Measurements from ENCODE around the gene INPP4A.

INPP4A gene

DNA sequence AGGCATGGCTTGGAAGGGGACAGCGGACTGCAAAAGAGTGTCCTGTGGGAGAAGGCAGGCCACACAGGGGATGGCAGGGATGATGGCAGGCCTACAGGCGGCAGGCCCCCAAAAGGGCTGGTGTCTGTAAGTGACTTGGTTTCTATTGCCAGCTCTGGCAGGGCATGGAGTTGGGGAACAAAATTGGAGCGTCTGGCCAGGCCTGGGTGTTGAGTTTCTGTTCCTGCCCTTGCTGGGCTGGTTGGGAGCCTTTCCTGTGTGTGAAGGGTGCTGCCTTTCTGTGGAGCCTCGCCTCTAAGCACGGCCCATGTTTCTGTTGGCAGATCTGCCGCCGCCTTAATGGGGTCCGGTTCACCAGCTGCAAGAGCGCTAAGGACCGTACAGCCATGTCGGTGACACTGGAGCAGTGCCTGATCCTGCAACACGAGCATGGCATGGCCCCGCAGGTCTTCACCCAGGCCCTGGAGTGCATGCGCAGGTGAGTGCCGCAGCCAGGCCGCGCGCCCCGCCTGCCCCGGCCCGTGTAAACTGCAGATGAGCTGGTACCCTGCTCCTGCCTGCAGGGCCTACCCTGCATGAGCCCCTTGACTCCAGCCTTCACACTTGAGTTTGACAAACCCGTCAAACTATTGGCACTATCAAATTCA is 132.1 kb downstream of the INPP4A start:
- peaks cover 10% of the 10 kb centered on the region for H3K36me3 ChIP-seq (ENCODE audit: control insufficient read depth, insufficient read depth, low read length)
- H3K9ac ChIP-seq (ENCODE audit: low read length) = no peak overlapping the region

DNA sequence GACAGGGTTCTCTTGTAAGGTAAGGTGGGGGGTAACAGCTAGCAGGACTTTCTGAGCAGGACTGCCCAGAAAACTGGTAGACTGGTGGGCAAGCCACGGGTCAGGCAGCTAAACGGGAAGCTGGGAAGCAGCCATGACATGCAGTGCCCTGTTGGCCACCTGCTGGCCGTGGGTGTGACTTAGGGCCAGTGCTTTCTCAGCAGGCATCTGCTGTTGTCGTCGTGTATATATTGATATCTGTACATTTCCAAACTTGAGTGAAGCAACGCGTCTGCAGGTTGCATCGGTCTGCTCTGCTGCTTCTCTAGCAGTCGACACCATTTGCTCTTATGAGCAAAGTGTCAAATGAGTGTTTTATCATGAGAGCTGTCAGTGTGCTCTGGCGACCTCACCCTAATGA is 132.7 kb downstream of the INPP4A start:
- H3K4me1 ChIP-seq (ENCODE audit: control insufficient read depth, insufficient read depth, low read length) = no peaks in the 10 kb centered on the region
- no peak overlapping the region for H3K27ac ChIP-seq (ENCODE audit: low read depth, low read length)
- H3K36me3 ChIP-seq (ENCODE audit: control insufficient read depth, insufficient read depth, low read length) = peaks cover 10% of the 10 kb centered on the region
- no peak overlapping the region for H3K9ac ChIP-seq (ENCODE audit: low read length)
- no peak overlapping the region for H3K4me3 ChIP-seq (ENCODE audit: low read length)
- H3K27me3 ChIP-seq (ENCODE audit: control insufficient read depth, insufficient read depth, low read length) = no peaks in the 10 kb centered on the region

More for the DNA sequence above, 132.1 kb downstream of the INPP4A start:
- H3K27me3 ChIP-seq (ENCODE audit: control insufficient read depth, insufficient read depth, low read length) = no peaks in the 10 kb centered on the region
- no peak overlapping the region for H3K4me3 ChIP-seq (ENCODE audit: low read length)
- H3K4me1 ChIP-seq (ENCODE audit: control insufficient read depth, insufficient read depth, low read length) = no peaks in the 10 kb centered on the region
- H3K27ac ChIP-seq (ENCODE audit: low read depth, low read length) = no peak overlapping the region

DNA sequence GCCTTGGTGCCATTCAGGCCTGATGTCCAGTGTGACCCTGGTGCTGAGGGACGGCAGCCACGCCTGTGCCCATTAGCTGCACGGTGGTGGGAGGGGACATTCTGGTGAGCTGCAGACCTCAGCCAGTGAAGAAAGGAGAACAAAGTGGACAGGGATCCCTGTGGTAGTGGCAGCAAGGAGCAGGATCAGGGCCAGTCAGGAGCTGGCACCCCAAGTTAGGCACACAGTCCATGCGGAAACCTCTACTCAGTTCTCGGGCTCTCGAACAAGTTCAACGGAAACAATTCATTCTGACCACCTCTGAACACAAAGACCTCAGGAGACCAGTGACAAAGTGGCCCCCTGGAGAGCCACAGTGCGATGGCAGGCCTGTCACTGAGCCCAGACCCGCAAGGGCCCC is 133.6 kb downstream of the INPP4A start:
- no peaks in the 10 kb centered on the region for H3K27me3 ChIP-seq (ENCODE audit: control insufficient read depth, insufficient read depth, low read length)

DNA sequence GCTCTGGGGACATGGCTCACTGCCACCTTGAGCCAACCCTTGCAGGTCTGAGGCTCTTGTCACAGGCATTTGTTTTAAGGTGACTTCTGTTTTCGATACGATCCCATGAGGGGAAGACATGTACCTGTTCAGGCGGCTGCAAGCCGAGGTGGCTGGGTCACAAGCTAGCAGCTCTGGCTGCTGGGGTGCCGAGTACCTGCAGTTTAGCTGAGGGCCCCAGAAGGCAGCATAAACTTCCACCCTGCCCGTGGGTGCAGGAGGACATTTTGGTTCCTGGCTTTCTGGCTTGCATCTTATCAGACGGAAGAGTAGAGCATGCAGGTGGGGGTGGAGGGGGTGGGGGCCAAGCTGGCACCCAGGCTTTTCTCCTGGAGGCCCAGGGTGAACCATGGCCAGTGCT is 135.3 kb downstream of the INPP4A start:
- Histone ChIP-seq H3K4me3 (ENCODE audit: low read length) (no peak overlapping the region), H3K9ac (ENCODE audit: low read length) (no peak overlapping the region), H3K4me1 (ENCODE audit: control insufficient read depth, insufficient read depth, low read length) (no peaks in the 10 kb centered on the region), H3K27me3 (ENCODE audit: control insufficient read depth, insufficient read depth, low read length) (no peaks in the 10 kb centered on the region), H3K27ac (ENCODE audit: low read depth, low read length) (no peak overlapping the region), H3K36me3 (ENCODE audit: control insufficient read depth, insufficient read depth, low read length) (peaks cover 8% of the 10 kb centered on the region)

More for the DNA sequence above, 133.6 kb downstream of the INPP4A start:
- H3K36me3 ChIP-seq (ENCODE audit: control insufficient read depth, insufficient read depth, low read length) = peaks cover 15% of the 10 kb centered on the region
- no peak overlapping the region for H3K9ac ChIP-seq (ENCODE audit: low read length)
- H3K4me1 ChIP-seq (ENCODE audit: control insufficient read depth, insufficient read depth, low read length) = no peaks in the 10 kb centered on the region
- no peak overlapping the region for H3K4me3 ChIP-seq (ENCODE audit: low read length)
- H3K27ac ChIP-seq (ENCODE audit: low read depth, low read length) = no peak overlapping the region

DNA sequence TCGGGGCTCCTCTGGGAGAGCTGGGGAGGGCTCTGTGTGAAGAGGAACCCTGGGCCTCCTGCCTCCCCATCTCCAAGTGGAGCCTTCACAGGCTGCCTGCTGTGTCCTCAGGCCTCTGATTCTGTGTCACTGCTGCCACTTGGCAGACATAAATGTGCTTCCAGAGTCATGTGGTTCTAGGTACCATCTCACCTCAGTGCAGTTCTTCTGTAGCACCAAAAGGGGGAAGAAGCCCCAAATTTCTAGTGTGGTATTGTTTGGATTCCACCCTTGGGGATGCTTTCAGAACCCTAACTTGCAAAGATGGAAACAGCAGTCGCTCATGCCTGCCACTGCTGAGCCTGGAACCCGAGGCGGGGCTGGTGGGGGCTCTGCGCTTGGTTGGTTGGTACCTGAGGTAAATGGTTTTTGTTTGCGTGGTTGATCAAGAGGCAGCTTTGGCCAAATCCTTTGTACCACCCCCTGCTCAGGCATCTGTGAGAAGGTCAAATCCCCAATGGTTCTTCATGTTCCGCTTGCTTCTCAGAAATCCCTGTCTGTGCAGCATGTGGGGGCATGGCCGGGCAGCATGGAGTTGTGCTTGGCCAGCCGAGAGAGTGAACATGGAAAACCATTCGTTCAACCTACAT is 136.1 kb downstream of the INPP4A start:
- Histone ChIP-seq H3K36me3 (ENCODE audit: control insufficient read depth, insufficient read depth, low read length) (peaks cover 5% of the 10 kb centered on the region), H3K27ac (ENCODE audit: low read depth, low read length) (no peak overlapping the region), H3K4me3 (ENCODE audit: low read length) (no peak overlapping the region), H3K27me3 (ENCODE audit: control insufficient read depth, insufficient read depth, low read length) (no peaks in the 10 kb centered on the region), H3K4me1 (ENCODE audit: control insufficient read depth, insufficient read depth, low read length) (no peaks in the 10 kb centered on the region), H3K9ac (ENCODE audit: low read length) (no peak overlapping the region)

DNA sequence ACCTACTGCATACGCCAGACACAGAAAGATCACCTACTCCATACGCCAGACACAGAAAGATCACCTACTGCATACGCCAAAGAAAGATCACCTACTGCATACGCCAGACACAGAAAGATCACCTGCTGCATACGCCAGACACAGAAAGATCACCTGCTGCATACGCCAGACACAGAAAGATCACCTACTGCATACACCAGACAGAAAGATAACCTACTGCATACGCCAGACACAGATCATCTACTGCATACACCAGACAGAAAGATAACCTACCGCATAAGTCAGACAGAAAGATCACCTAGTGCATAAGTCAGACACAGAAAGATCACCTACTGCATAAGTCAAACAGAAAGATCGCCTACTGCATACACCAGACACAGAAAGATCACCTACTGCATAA is 137.9 kb downstream of the INPP4A start:
- Histone ChIP-seq H3K27me3 (ENCODE audit: control insufficient read depth, insufficient read depth, low read length) (no peaks in the 10 kb centered on the region), H3K36me3 (ENCODE audit: control insufficient read depth, insufficient read depth, low read length) (peaks cover 5% of the 10 kb centered on the region), H3K27ac (ENCODE audit: low read depth, low read length) (no peak overlapping the region), H3K4me1 (ENCODE audit: control insufficient read depth, insufficient read depth, low read length) (no peaks in the 10 kb centered on the region), H3K4me3 (ENCODE audit: low read length) (no peak overlapping the region), H3K9ac (ENCODE audit: low read length) (no peak overlapping the region)

DNA sequence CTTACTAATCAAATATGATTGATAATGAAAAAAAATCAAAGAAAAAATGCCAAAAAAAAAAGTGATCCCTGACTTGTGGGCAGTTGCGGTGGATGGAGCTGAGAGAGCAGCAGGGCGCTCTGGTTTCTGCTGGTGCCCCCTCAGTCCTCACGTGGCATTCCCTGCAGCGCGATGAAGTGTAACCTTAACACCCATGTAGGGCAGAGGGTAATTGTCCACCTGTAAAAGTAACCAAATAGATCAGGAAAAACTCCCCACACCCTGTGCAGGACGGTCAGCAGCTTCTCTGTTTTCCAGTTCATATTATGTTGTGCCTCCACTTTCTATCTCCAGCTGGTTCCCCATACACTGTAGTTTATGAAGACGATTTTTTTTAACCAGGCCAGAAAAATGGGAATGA is 138.6 kb downstream of the INPP4A start:
- no peaks in the 10 kb centered on the region for H3K4me1 ChIP-seq (ENCODE audit: control insufficient read depth, insufficient read depth, low read length)
- H3K4me3 ChIP-seq (ENCODE audit: low read length) = no peak overlapping the region
- H3K36me3 ChIP-seq (ENCODE audit: control insufficient read depth, insufficient read depth, low read length) = peaks cover 5% of the 10 kb centered on the region
- no peak overlapping the region for H3K27ac ChIP-seq (ENCODE audit: low read depth, low read length)
- no peaks in the 10 kb centered on the region for H3K27me3 ChIP-seq (ENCODE audit: control insufficient read depth, insufficient read depth, low read length)
- H3K9ac ChIP-seq (ENCODE audit: low read length) = no peak overlapping the region

DNA sequence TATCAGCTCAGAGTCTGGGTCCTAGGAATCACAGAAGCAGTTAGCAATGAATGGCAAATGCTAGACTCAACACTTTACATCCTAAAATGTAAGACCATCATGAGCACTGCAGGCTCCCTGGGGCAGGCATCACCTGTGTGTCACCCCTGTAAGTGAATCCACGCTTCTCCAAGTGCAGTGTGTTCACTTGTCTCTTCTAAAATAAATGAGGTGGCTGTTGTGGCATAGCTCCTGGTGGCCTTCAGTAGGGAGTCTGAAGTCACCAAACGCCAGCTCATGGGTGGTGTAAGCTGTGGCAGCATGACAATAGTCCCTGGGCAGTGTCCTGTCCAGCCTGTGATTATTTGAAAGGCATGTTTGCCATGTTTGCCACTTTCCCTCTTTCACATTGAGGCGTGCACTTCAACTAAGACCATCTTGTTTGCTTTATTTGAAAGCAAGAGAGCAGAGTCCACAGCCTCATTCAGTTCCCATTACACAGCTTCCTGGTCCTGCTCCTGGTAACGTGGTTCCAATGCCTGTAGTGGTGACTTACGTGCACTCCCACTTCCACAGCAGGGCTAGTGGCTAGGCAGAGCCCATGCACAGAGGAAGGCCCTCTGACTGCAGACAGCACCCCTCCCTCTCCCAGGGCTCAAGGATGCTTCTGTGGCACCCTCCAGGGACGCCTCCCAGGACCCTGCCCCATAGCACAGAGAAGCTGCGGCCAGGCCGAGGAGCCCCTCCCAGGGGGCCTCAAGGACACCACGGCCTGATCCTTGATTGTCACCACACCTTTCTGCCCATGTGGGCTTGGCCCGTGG is 139.4 kb downstream of the INPP4A start:
- Histone ChIP-seq H3K27ac (ENCODE audit: low read depth, low read length) (no peak overlapping the region), H3K4me1 (ENCODE audit: control insufficient read depth, insufficient read depth, low read length) (no peaks in the 10 kb centered on the region), H3K36me3 (ENCODE audit: control insufficient read depth, insufficient read depth, low read length) (peaks cover 5% of the 10 kb centered on the region), H3K9ac (ENCODE audit: low read length) (no peak overlapping the region), H3K4me3 (ENCODE audit: low read length) (no peak overlapping the region), H3K27me3 (ENCODE audit: control insufficient read depth, insufficient read depth, low read length) (no peaks in the 10 kb centered on the region)

DNA sequence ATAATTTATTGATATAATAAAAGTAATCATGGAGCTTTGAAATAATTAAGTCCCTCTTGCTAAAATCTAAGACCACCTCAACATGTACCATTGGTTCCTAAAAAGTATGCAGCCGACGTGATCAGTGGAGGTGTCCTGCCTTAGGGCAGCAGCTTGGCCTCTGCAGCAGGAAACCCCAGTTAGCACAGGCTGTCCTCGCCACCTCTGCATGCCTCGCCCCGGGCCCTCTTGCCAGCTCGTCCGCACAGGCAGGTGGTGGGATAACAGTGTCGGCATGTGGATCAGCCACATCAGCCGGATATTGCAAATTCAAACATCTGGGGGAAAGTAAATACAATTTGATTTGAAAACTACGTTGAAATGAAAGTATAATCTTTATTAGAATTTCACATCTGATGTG is 140.7 kb downstream of the INPP4A start:
- H3K27ac ChIP-seq (ENCODE audit: low read depth, low read length) = no peak overlapping the region
- H3K36me3 ChIP-seq (ENCODE audit: control insufficient read depth, insufficient read depth, low read length) = peaks cover 10% of the 10 kb centered on the region
- no peak overlapping the region for H3K9ac ChIP-seq (ENCODE audit: low read length)
- H3K4me3 ChIP-seq (ENCODE audit: low read length) = no peak overlapping the region
- no peaks in the 10 kb centered on the region for H3K4me1 ChIP-seq (ENCODE audit: control insufficient read depth, insufficient read depth, low read length)
- H3K27me3 ChIP-seq (ENCODE audit: control insufficient read depth, insufficient read depth, low read length) = no peaks in the 10 kb centered on the region

DNA sequence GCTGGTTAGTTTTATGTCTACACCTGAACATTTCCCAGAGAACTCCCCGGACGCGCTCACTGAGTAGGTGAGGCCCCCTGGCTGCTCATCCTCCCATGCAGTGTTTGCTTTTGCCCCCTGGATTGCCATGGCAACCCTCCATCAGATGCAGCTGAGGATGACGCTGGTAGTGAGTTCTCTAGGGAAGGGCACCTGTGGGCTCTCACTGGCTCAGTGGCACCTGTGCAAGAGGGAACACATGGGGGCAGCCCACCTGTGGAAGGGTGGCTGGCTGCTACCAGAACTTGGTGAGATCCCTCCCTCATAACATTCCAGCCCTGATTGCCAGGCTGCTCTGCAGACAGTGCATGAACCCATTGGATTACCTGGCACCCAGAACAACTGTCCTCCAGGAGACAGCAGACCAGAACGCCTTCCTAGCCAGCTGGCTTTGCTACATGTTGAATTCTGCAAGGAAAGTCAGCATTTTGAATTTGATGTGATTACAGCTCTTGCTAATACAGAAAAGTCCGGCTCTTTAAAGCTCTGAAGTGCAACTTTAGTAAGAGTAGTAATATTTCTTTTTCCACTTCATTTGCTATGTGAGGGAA is 142.0 kb downstream of the INPP4A start:
- H3K9ac ChIP-seq (ENCODE audit: low read length) = no peak overlapping the region
- H3K27me3 ChIP-seq (ENCODE audit: control insufficient read depth, insufficient read depth, low read length) = no peaks in the 10 kb centered on the region
- no peaks in the 10 kb centered on the region for H3K4me1 ChIP-seq (ENCODE audit: control insufficient read depth, insufficient read depth, low read length)
- H3K36me3 ChIP-seq (ENCODE audit: control insufficient read depth, insufficient read depth, low read length) = peaks cover 18% of the 10 kb centered on the region
- no peak overlapping the region for H3K27ac ChIP-seq (ENCODE audit: low read depth, low read length)
- no peak overlapping the region for H3K4me3 ChIP-seq (ENCODE audit: low read length)

DNA sequence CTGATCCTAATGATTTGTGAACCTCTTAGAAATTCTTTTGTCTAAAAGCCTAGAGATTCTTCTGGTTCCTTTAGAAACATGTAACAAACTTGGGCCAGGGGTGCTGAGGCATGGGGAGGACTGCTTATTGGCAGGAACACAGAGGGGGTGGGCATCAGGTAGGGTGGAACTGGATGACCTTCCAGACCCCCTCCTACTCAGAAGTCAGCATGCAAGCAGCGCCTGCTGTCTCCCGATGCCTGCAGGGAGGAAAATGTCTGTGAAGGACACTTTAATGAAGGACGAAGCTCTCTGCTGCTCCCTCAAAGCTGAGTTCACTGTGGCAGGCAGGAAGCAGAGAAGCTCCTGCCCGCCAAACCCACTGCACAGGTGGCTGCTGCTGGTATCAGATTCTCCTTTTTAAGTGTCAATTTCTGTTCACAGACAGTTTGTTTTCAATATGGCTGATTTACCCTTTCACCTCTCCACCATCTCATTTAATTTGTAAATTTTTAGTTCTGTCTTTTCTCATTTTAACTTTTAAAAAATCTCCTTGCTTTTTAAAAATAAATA is 144.3 kb downstream of the INPP4A start:
- no peak overlapping the region for H3K4me3 ChIP-seq (ENCODE audit: low read length)
- no peaks in the 10 kb centered on the region for H3K4me1 ChIP-seq (ENCODE audit: control insufficient read depth, insufficient read depth, low read length)
- no peak overlapping the region for H3K9ac ChIP-seq (ENCODE audit: low read length)
- H3K27ac ChIP-seq (ENCODE audit: low read depth, low read length) = no peak overlapping the region
- H3K36me3 ChIP-seq (ENCODE audit: control insufficient read depth, insufficient read depth, low read length) = peaks cover 15% of the 10 kb centered on the region
- no peaks in the 10 kb centered on the region for H3K27me3 ChIP-seq (ENCODE audit: control insufficient read depth, insufficient read depth, low read length)

DNA sequence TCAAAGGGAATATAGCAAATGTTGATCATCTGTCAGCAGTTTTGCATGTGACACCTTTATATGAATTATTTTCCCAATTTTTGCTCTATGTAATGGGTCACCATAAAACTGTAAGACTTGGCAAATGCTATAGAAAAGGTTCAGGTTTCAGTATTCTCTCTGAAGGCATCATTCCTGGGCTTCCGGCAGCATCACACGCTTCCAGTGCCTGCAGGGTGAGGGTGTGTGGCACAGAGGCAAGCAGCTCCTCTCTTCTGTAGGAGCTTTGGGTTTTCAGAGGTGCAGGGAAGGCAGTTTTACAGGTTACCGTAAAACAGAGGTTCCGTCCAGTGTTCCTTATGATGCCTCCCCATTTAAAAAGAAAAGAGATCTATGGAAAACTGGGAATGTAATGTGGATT is 144.8 kb downstream of the INPP4A start:
- Histone ChIP-seq H3K36me3 (ENCODE audit: control insufficient read depth, insufficient read depth, low read length) (peaks cover 15% of the 10 kb centered on the region), H3K4me1 (ENCODE audit: control insufficient read depth, insufficient read depth, low read length) (no peaks in the 10 kb centered on the region), H3K27ac (ENCODE audit: low read depth, low read length) (no peak overlapping the region), H3K4me3 (ENCODE audit: low read length) (no peak overlapping the region), H3K27me3 (ENCODE audit: control insufficient read depth, insufficient read depth, low read length) (no peaks in the 10 kb centered on the region), H3K9ac (ENCODE audit: low read length) (no peak overlapping the region)

All from rectal smooth muscle tissue (tissue), 1 donor.